ENCODE data around the gene PEDS1. TPM values are rescaled to one million over a fixed set of nuclear protein-coding genes. Genes with fewer than 3 reads are reported as not detected.

Gene PEDS1
- total RNA-seq, 1 experiment from 2014 or later: 35.6 TPM

- ChIA-PET POLR2A (interaction anchor here (2.2 kb wide), 1 partner anchor 9 kb away, joined by 14 read pairs; the partner anchor contains the start of gene PEDS1), CTCF (interaction anchor here (1.7 to 3.0 kb wide), 5 partner anchors 9 to 35 kb away, joined by 5 to 13 read pairs (median 6); partner anchors contain the start of gene PEDS1)
- Mint-ChIP-seq H3K27ac (0 out of 2 replicates have a peak overlapping the region, but pooled peaks have one; percentile 36), H3K9me3 (no peaks in the 10 kb centered on the region), H3K4me3 (no peak overlapping the region), H3K4me1 (peaks cover 54% of the 10 kb centered on the region), H3K27me3 (ENCODE audit: low read depth) (no peaks in the 10 kb centered on the region), H3K36me3 (peaks cover 28% of the 10 kb centered on the region)
- no peak for DNase-seq (ENCODE audit: low spot score)
- ATAC-seq: no peak
- no peak for TF ChIP-seq CREB1 (CRISPR knock-in tag; IDR thresholded peaks at IDR 0.05)
- TF ChIP-seq ZNF317 (CRISPR knock-in tag; IDR thresholded peaks at IDR 0.05; ENCODE audit: borderline replicate concordance, low read depth): no peak
- peak; percentile 41 for TF ChIP-seq GABPB1 (CRISPR knock-in tag; IDR thresholded peaks at IDR 0.05)
Measured at GRCh38 chr20:50144362-50144761, 9.2 kb downstream of the PEDS1 start.

GRCh38 chr20:50142812-50143211 lies 10.7 kb downstream of the PEDS1 start:
- CTCF ChIA-PET: interaction anchor here (0.6 to 3.0 kb wide), 7 partner anchors 9 to 164 kb away, joined by 4 to 13 read pairs (median 6); partner anchors contain the start of gene PEDS1
- POLR2A ChIA-PET: interaction anchor here (0.5 to 2.2 kb wide), 4 partner anchors 11 to 469 kb away, joined by 5 to 14 read pairs (median 7); partner anchors contain the start of gene PEDS1
- ATAC-seq (peak; percentile 92), DNase-seq (ENCODE audit: low spot score) (peak; percentile 73)
- H3K36me3 Mint-ChIP-seq: peaks cover 25% of the 10 kb centered on the region
- H3K9me3 Mint-ChIP-seq: no peaks in the 10 kb centered on the region
- peaks cover 55% of the 10 kb centered on the region for H3K4me1 Mint-ChIP-seq
- peak overlapping the region; percentile 99 for H3K27ac Mint-ChIP-seq
- H3K4me3 Mint-ChIP-seq: peak overlapping the region; percentile 43; the same call in 1 of the 2 replicates
- H3K27me3 Mint-ChIP-seq (ENCODE audit: low read depth): no peaks in the 10 kb centered on the region
- TF ChIP-seq CREB1 (CRISPR knock-in tag; IDR thresholded peaks at IDR 0.05): peak; percentile 20; the same call in 1 of the 2 replicates
- TF ChIP-seq FOXK1 (CRISPR knock-in tag; IDR thresholded peaks at IDR 0.05): no peak
- no peak for TF ChIP-seq ZMAT4 (CRISPR knock-in tag; IDR thresholded peaks at IDR 0.05)
- no peak for TF ChIP-seq IRF1 (CRISPR knock-in tag; IDR thresholded peaks at IDR 0.05)
- TF ChIP-seq ZNF423 (CRISPR knock-in tag; IDR thresholded peaks at IDR 0.05): peak; percentile 68; the same call in 1 of the 2 replicates
- no peak for TF ChIP-seq FOXP1 (CRISPR knock-in tag; IDR thresholded peaks at IDR 0.05; ENCODE audit: borderline replicate concordance)
- no peak for TF ChIP-seq AR (CRISPR knock-in tag; IDR thresholded peaks at IDR 0.05)
- TF ChIP-seq NFE2L1 (CRISPR knock-in tag; IDR thresholded peaks at IDR 0.05): 0 out of 2 replicates have a peak, but pooled peaks have one; percentile 38
- TF ChIP-seq ATF1 (CRISPR knock-in tag; IDR thresholded peaks at IDR 0.05): no peak
- no peak for TF ChIP-seq ESRRA (CRISPR knock-in tag; IDR thresholded peaks at IDR 0.05; ENCODE audit: borderline replicate concordance)
- TF ChIP-seq ZNF317 (CRISPR knock-in tag; IDR thresholded peaks at IDR 0.05; ENCODE audit: borderline replicate concordance, low read depth): no peak
- peak; percentile 81 for TF ChIP-seq MAX (CRISPR knock-in tag; IDR thresholded peaks at IDR 0.05)

GRCh38 chr20:50141811-50142561 lies 11.5 kb downstream of the PEDS1 start:
- DNase-seq (ENCODE audit: low spot score) (no peak), ATAC-seq (no peak)
- POLR2A ChIA-PET: interaction anchor here (0.6 to 2.0 kb wide), 2 partner anchors 26 to 33 kb away, joined by 4 to 8 read pairs; no protein-coding TSS in a partner anchor
- H3K27me3 Mint-ChIP-seq (ENCODE audit: low read depth): no peaks in the 10 kb centered on the region
- peaks cover 46% of the 10 kb centered on the region for H3K4me1 Mint-ChIP-seq
- peak overlapping the region; percentile 24 for H3K27ac Mint-ChIP-seq
- no peaks in the 10 kb centered on the region for H3K9me3 Mint-ChIP-seq
- CTCF ChIA-PET: interaction anchor here (1.0 to 3.0 kb wide), 5 partner anchors 8 to 163 kb away, joined by 5 to 13 read pairs (median 6); partner anchors contain the start of gene PEDS1
- no peak for TF ChIP-seq USF2 (CRISPR knock-in tag; IDR thresholded peaks at IDR 0.05)
- TF ChIP-seq TP53 (CRISPR knock-in tag; IDR thresholded peaks at IDR 0.05): no peak
- no peak for TF ChIP-seq TEAD4 (CRISPR knock-in tag; IDR thresholded peaks at IDR 0.05)
- no peak for TF ChIP-seq NFE2L1 (CRISPR knock-in tag; IDR thresholded peaks at IDR 0.05)
- H3K36me3 Mint-ChIP-seq: peaks cover 25% of the 10 kb centered on the region
- no peak overlapping the region for H3K4me3 Mint-ChIP-seq
